Gastroesophageal sphincter (tissue), 3 donors: ENCODE measurements around the gene ZNF175.

Source experiments
- POLR2A ChIP-seq, 2 donors: fragments of 450-650 bp; IDR thresholded peaks; one replicate each; pipeline ENCODE4 v1.6.1; 2017; ENCODE audit warnings: antibody characterized with exemption in 2 of 2, mild to moderate bottlenecking in 2 of 2, moderate library complexity in 1 of 2
- TF ChIP-seq, protein P1 (sequence below), 4 experiments: fragments of 200-600 bp in 2 of 4; fragments of 450-650 bp in 2 of 4; sonication (generic) in 1 of 4; IDR thresholded peaks; one replicate each; pipeline ENCODE4 v1.5.1; 2017 to 2019; ENCODE audit warnings: antibody characterized with exemption in 4 of 4, mild to moderate bottlenecking in 2 of 4, moderate library complexity in 2 of 4

DNA sequence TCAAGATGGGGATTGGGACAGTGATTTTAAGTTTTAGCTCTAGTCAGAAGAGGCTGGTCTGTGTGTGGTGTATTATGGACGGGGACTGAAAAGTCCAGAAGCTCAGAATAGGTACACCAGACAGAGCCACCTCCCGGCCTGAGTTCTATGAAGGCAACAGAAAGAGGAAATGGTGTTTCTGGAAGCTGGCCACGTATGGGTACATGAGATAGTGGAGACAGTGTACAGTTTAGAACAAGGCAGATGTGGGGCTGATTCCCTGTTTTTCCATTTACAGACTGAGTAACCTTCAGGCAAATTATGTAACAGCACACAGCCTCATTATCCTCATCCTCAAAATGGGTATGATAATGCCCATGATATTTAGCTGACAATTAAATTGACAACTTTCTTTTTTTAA is 1.3 kb downstream of the ZNF175 start:
- TF ChIP-seq, protein P1, sequence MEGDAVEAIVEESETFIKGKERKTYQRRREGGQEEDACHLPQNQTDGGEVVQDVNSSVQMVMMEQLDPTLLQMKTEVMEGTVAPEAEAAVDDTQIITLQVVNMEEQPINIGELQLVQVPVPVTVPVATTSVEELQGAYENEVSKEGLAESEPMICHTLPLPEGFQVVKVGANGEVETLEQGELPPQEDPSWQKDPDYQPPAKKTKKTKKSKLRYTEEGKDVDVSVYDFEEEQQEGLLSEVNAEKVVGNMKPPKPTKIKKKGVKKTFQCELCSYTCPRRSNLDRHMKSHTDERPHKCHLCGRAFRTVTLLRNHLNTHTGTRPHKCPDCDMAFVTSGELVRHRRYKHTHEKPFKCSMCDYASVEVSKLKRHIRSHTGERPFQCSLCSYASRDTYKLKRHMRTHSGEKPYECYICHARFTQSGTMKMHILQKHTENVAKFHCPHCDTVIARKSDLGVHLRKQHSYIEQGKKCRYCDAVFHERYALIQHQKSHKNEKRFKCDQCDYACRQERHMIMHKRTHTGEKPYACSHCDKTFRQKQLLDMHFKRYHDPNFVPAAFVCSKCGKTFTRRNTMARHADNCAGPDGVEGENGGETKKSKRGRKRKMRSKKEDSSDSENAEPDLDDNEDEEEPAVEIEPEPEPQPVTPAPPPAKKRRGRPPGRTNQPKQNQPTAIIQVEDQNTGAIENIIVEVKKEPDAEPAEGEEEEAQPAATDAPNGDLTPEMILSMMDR (IDR thresholded peaks at IDR 0.05) = no peak
- no peak for TF ChIP-seq POLR2A (IDR thresholded peaks at IDR 0.05)
